Peyer's patch (tissue), 4 donors: ENCODE data around the gene BTN2A1. TPM values are rescaled to one million over a fixed set of nuclear protein-coding genes. Genes with fewer than 3 reads are reported as not detected.
"Not testable (repeated sequence)": the region's sequence is repeated elsewhere in the genome, so short reads cannot be mapped to it uniquely, and the experiment has no call there.

Experiments used
- DNase-seq, 3 donors: peaks; one replicate each; pipeline ENCODE4 v3.0.0-alpha.2; 2017 to 2019
- H3K27ac ChIP-seq, 4 donors: fragments of 200-600 bp; sonication (generic); one replicate each; pipeline ENCODE4 v1.5.1; 2016 to 2019
- H3K27me3 ChIP-seq, 2 donors: fragments of 200-600 bp; sonication (generic); one replicate each; pipeline ENCODE4 v1.5.1; 2019
- H3K36me3 ChIP-seq, 3 donors: fragments of 200-600 bp; sonication (generic); one replicate each; pipeline ENCODE4 v1.5.1; 2016 to 2019
- H3K4me1 ChIP-seq, 4 donors: fragments of 200-600 bp; sonication (generic); one replicate each; pipeline ENCODE4 v1.5.1; 2016 to 2019
- H3K4me3 ChIP-seq, 4 donors: fragments of 200-600 bp; sonication (generic); 1 replicate in 3 of 4; 2 replicates in 1 of 4; pipeline ENCODE4 v1.5.1; 2016 to 2019; ENCODE audit warnings: mild to moderate bottlenecking in 1 of 4
- H3K9me3 ChIP-seq, 4 donors: fragments of 200-600 bp; sonication (generic); one replicate each; pipeline ENCODE4 v1.5.1; 2016 to 2019; ENCODE audit warnings: mild to moderate bottlenecking in 1 of 4
- POLR2A ChIP-seq, 2 donors: fragments of 450-650 bp; IDR thresholded peaks; one replicate each; pipeline ENCODE4 v1.5.1; 2017; ENCODE audit warnings: antibody characterized with exemption in 2 of 2, mild to moderate bottlenecking in 2 of 2, moderate library complexity in 2 of 2
- total RNA-seq, 4 donors: library from RNA; depleted of rRNA; stranded (reverse); fragments of >200 nt; gene quantifications; one replicate each; pipeline ENCODE4 v1.1.0, GENCODE V29; 2016
- TF ChIP-seq, protein P1 (sequence below), 6 experiments: fragments of 450-650 bp in 4 of 6; fragments of 200-600 bp in 2 of 6; sonication (generic) in 1 of 6; IDR thresholded peaks; one replicate each; pipeline ENCODE4 v1.5.1; 2017 to 2019; ENCODE audit warnings: antibody characterized with exemption in 6 of 6, mild to moderate bottlenecking in 3 of 6, moderate library complexity in 1 of 6

BTN2A1 gene
- total RNA-seq, 4 donors from 2014 or later = 19.6 to 38.0 (median 33.4) TPM

- Histone ChIP-seq H3K36me3 (peaks cover 0 to 36% (median 0%) of the 10 kb centered on the region in 3 donors), H3K9me3 (peaks cover 0 to 6% (median 0%) of the 10 kb centered on the region in 4 donors), H3K27me3 (no peaks in the 10 kb centered on the region), H3K4me3 (no peak overlapping the region), H3K4me1 (no peaks in the 10 kb centered on the region), H3K27ac (no peak overlapping the region)
- no peak for TF ChIP-seq POLR2A (IDR thresholded peaks at IDR 0.05)
- TF ChIP-seq, protein P1, sequence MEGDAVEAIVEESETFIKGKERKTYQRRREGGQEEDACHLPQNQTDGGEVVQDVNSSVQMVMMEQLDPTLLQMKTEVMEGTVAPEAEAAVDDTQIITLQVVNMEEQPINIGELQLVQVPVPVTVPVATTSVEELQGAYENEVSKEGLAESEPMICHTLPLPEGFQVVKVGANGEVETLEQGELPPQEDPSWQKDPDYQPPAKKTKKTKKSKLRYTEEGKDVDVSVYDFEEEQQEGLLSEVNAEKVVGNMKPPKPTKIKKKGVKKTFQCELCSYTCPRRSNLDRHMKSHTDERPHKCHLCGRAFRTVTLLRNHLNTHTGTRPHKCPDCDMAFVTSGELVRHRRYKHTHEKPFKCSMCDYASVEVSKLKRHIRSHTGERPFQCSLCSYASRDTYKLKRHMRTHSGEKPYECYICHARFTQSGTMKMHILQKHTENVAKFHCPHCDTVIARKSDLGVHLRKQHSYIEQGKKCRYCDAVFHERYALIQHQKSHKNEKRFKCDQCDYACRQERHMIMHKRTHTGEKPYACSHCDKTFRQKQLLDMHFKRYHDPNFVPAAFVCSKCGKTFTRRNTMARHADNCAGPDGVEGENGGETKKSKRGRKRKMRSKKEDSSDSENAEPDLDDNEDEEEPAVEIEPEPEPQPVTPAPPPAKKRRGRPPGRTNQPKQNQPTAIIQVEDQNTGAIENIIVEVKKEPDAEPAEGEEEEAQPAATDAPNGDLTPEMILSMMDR (IDR thresholded peaks at IDR 0.05) = no peak
- DNase-seq = no peak
These were observed 43.5 kb upstream of the BTN2A1 start for GRCh38 chr6:26414281-26414680.

- TF ChIP-seq POLR2A (IDR thresholded peaks at IDR 0.05) = no peak
- TF ChIP-seq, protein P1 (IDR thresholded peaks at IDR 0.05) = no peak
- no peaks in the 10 kb centered on the region for H3K4me1 ChIP-seq
- peak overlapping the region in 1 of 4 donors; percentile 65 for H3K27ac ChIP-seq
- H3K4me3 ChIP-seq = no peak overlapping the region
- DNase-seq = no peak
- H3K27me3 ChIP-seq = no peaks in the 10 kb centered on the region
- peaks cover 0 to 27% (median 0%) of the 10 kb centered on the region in 3 donors for H3K36me3 ChIP-seq
- peaks cover 0 to 6% (median 0%) of the 10 kb centered on the region in 4 donors for H3K9me3 ChIP-seq
These were observed 42.6 kb upstream of the BTN2A1 start for GRCh38 chr6:26415036-26415614.

- Histone ChIP-seq H3K4me1 (peaks cover 0 to 4% (median 0%) of the 10 kb centered on the region in 4 donors), H3K4me3 (no peak overlapping the region)
- DNase-seq = no peak
These were observed 42.0 kb upstream of the BTN2A1 start for GRCh38 chr6:26415791-26416190.

GRCh38 chr6:26416288-26416687 lies 41.5 kb upstream of the BTN2A1 start:
- peaks cover 0 to 6% (median 0%) of the 10 kb centered on the region in 4 donors for H3K9me3 ChIP-seq
- H3K27ac ChIP-seq = no peak overlapping the region
- H3K36me3 ChIP-seq = peaks cover 0 to 19% (median 0%) of the 10 kb centered on the region in 3 donors
- H3K4me3 ChIP-seq = no peak overlapping the region
- H3K4me1 ChIP-seq = peaks cover 0 to 6% (median 0%) of the 10 kb centered on the region in 4 donors
- no peaks in the 10 kb centered on the region for H3K27me3 ChIP-seq
- no peak for DNase-seq
- no peak for TF ChIP-seq POLR2A (IDR thresholded peaks at IDR 0.05)
- TF ChIP-seq, protein P1 (IDR thresholded peaks at IDR 0.05) = no peak

More at GRCh38 chr6:26415791-26416190, 42.0 kb upstream of the BTN2A1 start:
- Histone ChIP-seq H3K27ac (no peak overlapping the region), H3K36me3 (peaks cover 0 to 23% (median 0%) of the 10 kb centered on the region in 3 donors), H3K9me3 (peaks cover 0 to 6% (median 0%) of the 10 kb centered on the region in 4 donors), H3K27me3 (no peaks in the 10 kb centered on the region)
- TF ChIP-seq POLR2A (IDR thresholded peaks at IDR 0.05) = no peak
- TF ChIP-seq, protein P1 (IDR thresholded peaks at IDR 0.05) = no peak

GRCh38 chr6:26418077-26418476 lies 39.7 kb upstream of the BTN2A1 start:
- H3K4me3 ChIP-seq, DNase-seq, H3K27me3 ChIP-seq, H3K36me3 ChIP-seq, H3K27ac ChIP-seq, H3K9me3 ChIP-seq: not testable (repeated sequence)
- peaks cover 0 to 17% (median 0%) of the 10 kb centered on the region in 4 donors for H3K4me1 ChIP-seq

GRCh38 chr6:26418795-26419194 lies 39.0 kb upstream of the BTN2A1 start:
- H3K36me3 ChIP-seq, H3K27me3 ChIP-seq, H3K4me3 ChIP-seq, H3K27ac ChIP-seq, H3K9me3 ChIP-seq, DNase-seq: not testable (repeated sequence)
- H3K4me1 ChIP-seq = peaks cover 0 to 18% (median 0%) of the 10 kb centered on the region in 4 donors
